LNCaP clone FGC (cell line): ENCODE results near the gene PGBD5.
A peak's percentile ranks its signal among the peaks of the same experiment; 100 is the strongest.

Experiments used
- DNase-seq: peaks from one replicate; pipeline ENCODE4 v3.0.0-alpha.2; 2011; ENCODE audit warnings: low read depth
- H3K4me3 ChIP-seq: 2 replicates; pipeline ENCODE4 v1.5.1; 2011; ENCODE audit warnings: mild to moderate bottlenecking, low read depth, low read length, control low read depth
- CTCF ChIP-seq: IDR thresholded peaks from 2 replicates; pipeline ENCODE4 v1.5.1; 2012; ENCODE audit warnings: mild to moderate bottlenecking; ENCODE audit not compliant: control insufficient read depth, insufficient read depth; ENCODE audit errors: extremely low read depth

PGBD5 gene

GRCh38 chr1:230272557-230272956, 153.6 kb downstream of the PGBD5 start:
- no peak overlapping the region for H3K4me3 ChIP-seq
- no peak for TF ChIP-seq CTCF

DNA sequence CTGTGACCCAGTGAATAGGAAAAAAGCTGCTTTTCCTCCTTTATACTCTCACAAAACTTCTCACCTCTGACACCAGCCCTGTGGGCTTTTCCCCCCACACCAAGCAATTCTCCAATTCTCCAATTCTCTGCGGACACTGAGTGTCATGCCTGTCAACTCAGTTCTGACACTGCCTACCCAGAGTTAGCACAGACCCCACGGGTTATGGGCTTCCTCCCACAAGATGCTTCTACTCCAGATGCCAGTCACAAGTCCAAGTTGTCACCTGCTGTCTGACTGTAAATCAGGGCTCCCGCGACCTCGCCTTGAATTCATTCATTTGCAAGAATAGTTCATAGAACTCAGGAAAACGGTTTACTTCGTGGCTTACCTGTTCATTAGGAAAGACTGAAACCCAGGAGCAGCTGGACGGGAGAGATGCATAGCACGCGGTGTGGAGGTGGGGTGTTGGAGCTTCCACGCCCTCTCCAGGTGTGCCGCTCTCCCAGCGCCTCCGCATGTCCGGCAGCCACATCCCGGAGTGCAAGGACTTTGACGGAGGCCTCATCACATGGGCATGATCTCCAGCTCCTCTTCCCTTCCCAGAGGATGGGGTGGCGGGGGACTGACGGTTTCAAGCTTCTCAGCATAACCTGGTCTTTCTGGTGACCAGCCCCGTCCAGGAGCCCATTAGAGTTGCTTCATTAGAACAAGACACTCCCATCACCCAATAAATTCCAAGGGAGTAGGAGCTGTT, 154.7 kb downstream of the PGBD5 start:
- no peak overlapping the region for H3K4me3 ChIP-seq

More at GRCh38 chr1:230272557-230272956, 153.6 kb downstream of the PGBD5 start:
- no peak for DNase-seq

DNA sequence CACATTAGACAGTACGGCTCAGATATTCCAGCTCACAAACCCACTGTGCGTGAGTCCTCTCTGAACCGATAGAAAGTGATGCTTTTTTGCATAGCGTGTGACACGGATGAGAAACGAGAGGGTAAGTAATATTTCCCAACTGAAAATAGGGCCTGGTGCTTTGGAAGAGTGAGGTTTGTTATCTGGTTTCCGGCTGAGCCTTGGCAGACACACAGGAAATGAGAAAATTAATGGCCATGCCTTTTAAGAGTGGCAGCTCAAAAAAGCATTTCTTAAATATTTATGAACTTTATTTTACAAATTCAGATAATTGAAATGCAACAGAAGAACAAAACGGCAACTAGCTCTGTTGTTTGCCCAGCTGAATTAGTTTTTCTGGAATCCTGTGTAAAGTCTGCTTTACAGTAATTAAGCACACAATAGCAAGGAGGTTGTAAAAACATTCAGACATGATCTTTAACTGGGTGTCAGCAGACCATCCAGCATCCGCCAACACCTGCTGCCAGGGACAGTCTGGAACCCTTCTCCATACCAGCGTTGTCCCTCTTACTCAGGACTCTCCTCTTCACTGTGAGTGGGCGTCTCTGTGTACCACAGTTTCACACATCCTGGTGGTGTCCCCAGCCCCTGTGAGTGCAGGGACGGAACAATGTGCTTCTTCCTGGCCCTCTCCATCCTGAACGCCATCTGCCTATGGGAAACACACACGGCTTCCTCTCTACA, 155.4 kb downstream of the PGBD5 start:
- H3K4me3 ChIP-seq, result no peak overlapping the region
- no peak for TF ChIP-seq CTCF
- no peak for DNase-seq

More for the DNA sequence above, 154.7 kb downstream of the PGBD5 start:
- DNase-seq, result no peak
- no peak for TF ChIP-seq CTCF

- no peak for DNase-seq
- H3K4me3 ChIP-seq, result no peak overlapping the region
- TF ChIP-seq CTCF, result no peak
Observed at GRCh38 chr1:230270185-230270558, 156.0 kb downstream of the PGBD5 start.

- no peak overlapping the region for H3K4me3 ChIP-seq
- peak; percentile 61 for TF ChIP-seq CTCF
- peak; percentile 17 for DNase-seq
Observed at GRCh38 chr1:230268371-230269170, 157.6 kb downstream of the PGBD5 start.

DNA sequence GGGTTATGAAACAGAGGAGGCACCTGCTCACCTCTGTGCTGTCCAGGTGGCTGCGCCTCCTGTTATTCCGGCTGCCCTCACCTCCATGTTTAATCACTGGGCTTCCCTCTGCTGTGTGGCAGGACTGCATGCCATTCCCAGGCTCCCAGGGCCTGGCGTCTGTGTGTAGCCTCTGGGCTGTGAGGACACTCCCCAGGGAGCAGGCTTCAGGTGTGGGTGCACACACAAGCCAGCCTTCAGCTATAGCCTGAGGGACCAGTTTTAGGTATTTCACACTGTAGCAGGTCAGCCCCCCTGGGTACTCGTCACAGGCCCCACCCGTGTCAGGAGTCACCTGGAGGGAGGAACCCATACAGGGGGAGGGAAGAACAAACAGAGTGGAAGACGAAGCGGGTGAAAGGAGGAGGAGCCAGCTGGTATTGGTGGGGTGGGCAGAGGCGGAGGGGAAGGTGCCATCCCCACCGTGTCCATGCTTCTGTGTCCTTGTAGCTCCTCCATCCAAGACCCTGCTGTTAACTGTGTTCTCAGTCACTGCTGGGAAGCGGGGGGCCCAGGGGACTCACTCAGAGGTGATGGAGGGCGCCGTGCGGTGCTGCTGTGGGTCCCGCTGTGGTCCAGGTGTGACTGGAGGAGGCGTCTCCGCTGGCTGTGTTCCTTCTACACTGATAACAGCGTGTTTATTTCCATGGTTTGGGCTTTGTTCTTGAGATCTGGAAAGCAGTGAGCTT, 158.6 kb downstream of the PGBD5 start:
- TF ChIP-seq CTCF, result no peak
- no peak for DNase-seq
- no peak overlapping the region for H3K4me3 ChIP-seq
